NCI-H2227 (cell line): ENCODE measurements around the gene ZDHHC9.
"Not testable (repeated sequence)": the region's sequence is repeated elsewhere in the genome, so short reads cannot be mapped to it uniquely, and the experiment has no call there.

Experiments used
- DNase-seq: peaks from one replicate; lab custom pipeline; 2025; ENCODE audit not compliant: unreplicated experiment; lab: John Stamatoyannopoulos, UW

The ZDHHC9 gene

GRCh38 chrX:129843459-129844306, at the start of gene ZDHHC9:
Gene ZDHHC9, minus strand, starts transcription at chrX:129843886. Its CDS starts 1,941 bp downstream, at chrX:129841945.
- peak; percentile 97 for DNase-seq

DNA sequence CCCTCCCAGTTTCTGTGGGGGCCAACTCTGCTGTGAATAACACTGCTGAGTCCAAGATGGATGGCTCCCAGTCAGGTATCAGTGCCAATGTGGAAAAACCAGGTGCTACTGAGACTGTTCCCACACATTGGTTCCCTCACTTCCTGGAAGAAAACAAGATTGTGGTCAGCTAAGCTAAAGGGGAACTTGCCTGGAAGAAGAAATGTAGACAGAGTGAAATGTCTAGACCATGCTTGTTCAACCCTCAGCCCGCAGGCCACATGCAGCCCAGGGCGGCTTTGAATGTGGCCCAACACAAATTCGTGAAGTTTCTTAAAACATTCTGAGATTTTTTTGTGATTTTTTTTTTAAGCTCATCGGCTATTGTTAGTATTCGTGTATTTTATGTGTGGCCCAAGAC, 33.7 kb upstream of the ZDHHC9 start:
- DNase-seq: no peak

DNA sequence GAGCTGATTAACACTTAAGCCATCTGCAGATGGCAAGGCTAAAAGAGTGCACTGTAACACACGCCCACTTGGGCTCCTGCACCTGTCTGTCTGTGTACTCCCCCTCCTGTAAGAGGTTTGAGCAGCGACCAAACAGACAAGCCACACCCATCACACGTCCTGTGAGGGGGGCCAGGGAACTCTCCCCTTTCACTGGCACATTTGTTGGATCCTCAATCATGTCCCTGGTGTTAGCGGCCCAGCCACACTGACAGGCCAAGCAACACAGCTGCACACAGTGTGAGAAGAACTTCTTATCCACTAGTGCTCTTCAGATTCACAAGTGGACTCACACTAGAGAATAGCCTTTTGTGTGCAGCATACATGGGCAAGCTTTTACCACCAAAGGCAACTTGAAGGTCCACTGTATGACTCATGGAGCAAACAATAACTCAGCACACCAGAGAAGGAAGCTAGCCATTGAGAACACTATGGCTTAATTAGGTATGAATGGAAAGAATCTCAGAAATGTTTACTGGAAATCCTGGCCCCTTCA, 33.2 kb upstream of the ZDHHC9 start:
- DNase-seq: no peak

DNA sequence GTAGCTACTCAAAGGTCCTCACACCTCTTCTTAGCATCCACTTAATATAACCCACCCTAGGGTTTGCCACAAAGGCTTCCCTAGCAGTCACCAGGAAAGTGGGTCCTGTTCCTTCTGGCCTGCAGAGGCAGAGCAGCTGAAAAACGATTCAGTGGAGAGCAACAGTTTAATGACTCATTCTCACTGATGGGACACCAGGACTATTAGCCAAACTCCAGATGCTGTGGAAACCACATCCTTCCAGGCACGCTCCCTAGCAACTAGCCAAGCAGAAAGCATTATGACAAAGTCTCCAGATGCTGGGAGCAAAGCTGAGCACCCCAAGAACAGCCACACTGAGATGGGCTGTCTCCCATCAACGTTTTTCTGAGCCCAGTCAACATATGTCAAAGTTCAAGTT, 32.0 kb upstream of the ZDHHC9 start:
- no peak for DNase-seq

DNA sequence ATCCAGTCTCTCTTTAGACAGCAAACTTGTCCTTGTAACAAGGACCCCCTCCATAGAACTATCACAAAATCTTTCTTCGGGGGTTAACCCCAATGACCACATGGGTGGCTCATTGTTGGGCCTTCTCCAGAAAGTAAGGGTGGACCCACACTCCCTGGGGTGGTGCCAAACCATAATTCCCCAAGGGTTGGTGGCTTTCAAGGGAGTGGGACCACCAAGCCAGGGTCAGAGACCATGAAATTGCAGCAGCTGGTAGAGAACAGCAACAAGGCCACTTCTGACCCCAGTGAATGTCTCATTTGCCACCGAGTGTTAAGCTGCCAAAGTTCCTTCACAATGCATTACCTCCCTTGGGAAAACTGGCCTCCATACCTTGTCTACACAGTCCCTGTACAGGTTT, 28.8 kb upstream of the ZDHHC9 start:
- no peak for DNase-seq

DNA sequence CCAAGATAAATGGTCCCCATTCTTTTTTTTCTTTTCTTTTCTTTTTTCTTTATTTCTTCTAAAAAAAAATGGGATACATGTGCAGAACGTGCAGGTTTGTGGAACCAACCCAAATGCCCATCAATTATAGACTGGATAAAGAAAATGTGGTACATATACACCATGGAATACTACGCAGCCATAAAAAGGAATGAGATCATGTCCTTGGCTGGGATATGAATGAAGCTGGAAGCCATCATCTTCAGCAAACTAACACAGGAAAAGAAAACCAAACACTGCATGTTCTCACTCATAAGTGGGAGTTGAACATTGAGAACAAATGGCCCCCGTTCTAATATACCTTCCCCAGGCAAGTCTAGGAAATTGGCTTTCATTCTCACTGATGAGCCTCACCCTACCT, 22.6 kb upstream of the ZDHHC9 start:
- not testable (repeated sequence) for DNase-seq

- not testable (repeated sequence) for DNase-seq
Observed at GRCh38 chrX:129859134-129859533, 15.4 kb upstream of the ZDHHC9 start.

- DNase-seq: not testable (repeated sequence)
Observed at GRCh38 chrX:129851825-129852224, 8.1 kb upstream of the ZDHHC9 start.

GRCh38 chrX:129846716-129847115, 3.0 kb upstream of the ZDHHC9 start:
- no peak for DNase-seq

GRCh38 chrX:129845616-129846190, 2.0 kb upstream of the ZDHHC9 start:
- no peak for DNase-seq

- no peak for DNase-seq
Observed at GRCh38 chrX:129843209-129843458, 552 bp downstream of the ZDHHC9 start.

GRCh38 chrX:129842510-129843208, 1.0 kb downstream of the ZDHHC9 start:
- DNase-seq: no peak

DNA sequence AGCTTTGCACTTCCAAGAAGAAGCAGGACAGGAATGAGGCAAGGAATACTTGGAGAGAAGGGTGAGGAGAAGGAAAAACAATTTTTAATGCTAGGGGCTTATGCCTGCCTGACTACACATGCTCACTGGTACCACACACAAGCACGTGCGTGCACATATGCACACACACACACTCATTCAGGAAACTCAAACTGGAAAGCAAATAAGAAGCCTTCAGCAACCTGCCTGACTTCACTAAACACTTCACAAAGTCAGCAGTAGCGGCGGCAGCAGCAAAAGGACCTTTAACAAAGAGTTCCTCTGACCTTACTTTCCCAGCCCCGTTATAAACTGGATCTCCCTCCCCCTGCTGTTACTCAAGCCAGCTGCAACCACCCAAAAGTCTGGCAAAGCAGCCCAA, 3.3 kb downstream of the ZDHHC9 start:
- no peak for DNase-seq

DNA sequence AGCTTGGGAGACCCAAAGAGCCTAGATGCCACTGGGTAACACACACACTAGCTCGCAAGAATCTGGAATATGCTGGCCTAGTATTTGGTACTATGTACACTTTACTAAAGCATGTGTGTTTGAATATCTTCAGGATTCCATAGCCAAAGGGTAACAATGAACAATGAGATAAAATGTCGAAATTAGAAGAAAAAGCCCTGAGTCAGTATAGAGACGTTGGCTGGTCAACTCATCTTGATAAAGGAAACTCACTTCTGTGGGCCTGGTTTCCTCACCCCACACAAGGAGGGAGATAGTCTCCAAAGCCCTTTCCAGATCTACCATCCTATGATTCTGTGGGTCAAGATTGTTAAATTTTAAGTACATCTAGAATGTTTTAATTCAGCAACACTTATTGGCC, 6.9 kb downstream of the ZDHHC9 start:
- no peak for DNase-seq

- DNase-seq: peak; percentile 31
Observed at GRCh38 chrX:129833153-129833990, 10.3 kb downstream of the ZDHHC9 start.

GRCh38 chrX:129831091-129831885, 12.4 kb downstream of the ZDHHC9 start:
- DNase-seq: no peak

- DNase-seq: no peak
Observed at GRCh38 chrX:129830494-129830893, 13.2 kb downstream of the ZDHHC9 start.

GRCh38 chrX:129825746-129826505, 17.8 kb downstream of the ZDHHC9 start:
- DNase-seq: no peak

DNA sequence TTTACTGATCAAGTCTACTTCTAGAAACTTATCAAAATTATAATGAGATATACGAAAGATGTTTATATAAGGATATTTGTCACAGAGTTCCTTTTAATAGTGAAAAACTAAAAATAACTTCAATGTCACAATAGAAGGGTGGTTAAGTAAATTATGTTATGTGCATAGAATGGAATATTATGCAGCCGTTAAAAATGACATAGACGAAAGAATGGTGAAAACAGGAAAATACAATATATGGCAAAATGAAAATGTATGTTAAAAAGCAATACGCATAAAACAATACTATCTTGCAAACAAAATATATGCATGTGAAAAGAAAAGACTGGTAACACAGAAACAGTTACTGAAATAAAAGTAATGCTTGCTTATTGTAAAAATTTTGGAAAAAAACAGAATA, 19.1 kb downstream of the ZDHHC9 start:
- DNase-seq: no peak

DNA sequence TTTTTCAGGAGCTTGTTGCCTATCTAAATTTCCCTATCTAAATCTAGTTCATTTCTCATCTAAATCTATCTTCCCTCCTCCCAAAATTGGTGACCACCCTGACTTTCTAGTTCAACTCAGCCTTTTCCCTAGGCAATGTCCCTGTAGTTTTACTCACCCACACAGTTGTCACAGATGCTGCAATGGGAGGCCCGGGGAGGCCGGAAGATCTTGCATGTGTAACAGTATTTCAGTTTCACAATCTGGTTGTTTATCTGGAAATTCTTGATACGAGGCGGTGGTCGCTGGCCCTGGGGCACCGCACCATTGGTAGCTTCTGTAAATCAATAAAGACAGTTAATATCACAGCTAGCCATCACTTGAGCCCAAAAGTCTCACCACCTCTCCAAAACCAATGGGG, 20.2 kb downstream of the ZDHHC9 start:
- DNase-seq: no peak
